ENCODE data around the gene CYB561A3.

CYB561A3 gene

DNA sequence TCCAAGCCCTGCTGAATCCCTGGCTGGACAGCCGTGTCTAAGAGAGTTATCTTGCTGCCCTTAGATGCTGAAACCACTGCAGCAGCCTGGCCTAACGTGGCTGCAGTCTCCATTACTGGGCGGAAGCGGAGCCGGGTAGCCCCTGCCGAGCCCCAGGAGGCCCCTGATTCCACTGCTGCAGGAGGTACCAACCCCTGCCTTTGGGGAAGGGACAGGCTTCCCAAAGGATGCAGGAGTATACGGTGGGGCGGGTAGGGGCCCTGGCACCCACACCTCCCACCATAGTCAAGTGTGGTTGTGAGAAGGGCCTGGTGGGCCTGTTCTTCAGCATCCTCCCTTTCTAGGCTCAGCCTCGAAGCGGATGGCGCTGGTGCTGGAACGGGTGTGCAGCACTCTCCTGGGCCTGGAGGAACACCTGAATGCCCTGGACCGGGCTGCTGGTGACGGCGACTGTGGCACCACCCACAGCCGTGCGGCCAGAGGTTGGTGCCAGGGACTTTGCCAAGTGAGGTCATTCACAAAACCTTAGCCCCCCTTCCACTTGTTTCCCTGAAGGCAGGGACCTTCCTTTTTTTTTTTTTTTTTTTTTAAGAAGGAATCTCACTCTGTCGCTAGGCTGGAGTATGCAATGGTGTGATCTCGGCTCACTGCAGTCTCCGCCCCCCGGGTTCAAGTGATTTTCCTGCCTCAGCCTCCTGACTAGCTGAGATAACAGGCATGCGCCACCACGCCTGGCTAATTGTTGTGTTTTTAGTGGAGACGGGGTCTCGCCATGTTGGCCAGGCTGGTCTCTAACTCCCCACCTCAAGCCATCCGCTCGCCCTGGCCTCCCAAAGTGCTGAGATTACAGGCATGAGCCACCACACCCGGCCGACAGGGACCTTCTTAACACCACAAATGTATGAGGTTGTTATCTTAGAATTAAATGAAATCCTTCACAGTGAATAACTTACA lies 17.6 kb downstream of the CYB561A3 start:
- H3K9me3 Mint-ChIP-seq = no peaks in the 10 kb centered on the region
- no peaks in the 10 kb centered on the region for H3K4me1 Mint-ChIP-seq (ENCODE audit: low read depth)
- H3K27ac Mint-ChIP-seq = no peak overlapping the region
- DNase-seq (ENCODE audit: low spot score) = no peak
- no peak overlapping the region for H3K4me3 Mint-ChIP-seq
- H3K36me3 Mint-ChIP-seq (ENCODE audit: low read depth) = peaks cover 2% of the 10 kb centered on the region
- H3K27me3 Mint-ChIP-seq (ENCODE audit: low read depth) = no peaks in the 10 kb centered on the region

DNA sequence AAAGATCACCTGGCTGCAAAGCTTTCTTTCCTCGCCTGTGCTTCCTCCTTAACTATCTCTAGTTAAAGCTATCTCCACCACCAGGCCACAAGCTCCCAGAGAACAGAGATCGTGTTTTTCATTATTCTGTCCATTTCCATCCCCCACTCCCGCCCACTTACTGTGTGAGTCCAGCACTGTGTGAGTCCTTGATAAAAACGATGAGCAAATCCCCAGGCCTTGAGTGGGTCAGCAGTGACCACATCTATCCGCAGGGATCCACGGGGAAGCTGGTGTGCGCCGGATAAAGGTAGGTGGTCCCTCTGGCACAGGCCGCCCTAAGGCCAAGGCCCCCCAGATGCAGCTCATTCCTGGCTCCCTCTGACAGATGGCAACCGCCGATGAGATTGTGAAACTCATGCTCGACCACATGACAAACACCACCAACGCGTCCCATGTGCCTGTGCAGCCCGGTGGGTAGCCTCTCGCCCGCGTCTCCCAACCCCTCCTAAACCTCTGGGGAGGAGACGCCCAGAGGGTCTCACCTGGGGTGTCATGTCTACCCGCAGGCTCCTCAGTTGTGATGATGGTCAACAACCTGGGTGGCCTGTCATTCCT lies 19.4 kb downstream of the CYB561A3 start:
- Mint-ChIP-seq H3K27me3 (ENCODE audit: low read depth) (no peaks in the 10 kb centered on the region), H3K36me3 (ENCODE audit: low read depth) (peaks cover 6% of the 10 kb centered on the region), H3K4me1 (ENCODE audit: low read depth) (no peaks in the 10 kb centered on the region), H3K27ac (no peak overlapping the region), H3K9me3 (no peaks in the 10 kb centered on the region), H3K4me3 (no peak overlapping the region)
- DNase-seq (ENCODE audit: low spot score) = no peak

DNA sequence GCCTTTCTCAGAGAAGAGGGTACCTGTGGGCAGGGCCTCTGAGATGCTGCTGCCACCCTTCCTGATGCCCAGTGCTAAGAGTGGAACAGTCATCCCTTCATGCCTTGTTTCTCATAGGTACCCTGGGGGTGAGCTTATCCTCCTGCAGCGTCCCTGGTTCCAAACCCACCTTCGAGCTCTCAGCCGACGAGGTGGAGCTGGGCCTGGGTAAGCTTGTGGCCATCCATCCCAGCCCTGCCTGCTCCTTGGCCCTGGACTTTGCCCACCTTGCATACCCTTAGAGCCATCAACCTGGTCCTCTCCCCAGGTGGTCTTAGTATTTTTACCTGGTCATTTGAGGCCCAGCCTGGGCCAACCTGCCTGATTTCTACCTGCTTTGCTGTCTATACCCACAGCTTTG lies 20.0 kb downstream of the CYB561A3 start:
- Mint-ChIP-seq H3K9me3 (no peaks in the 10 kb centered on the region), H3K4me1 (ENCODE audit: low read depth) (peaks cover 4% of the 10 kb centered on the region), H3K27me3 (ENCODE audit: low read depth) (no peaks in the 10 kb centered on the region), H3K4me3 (no peak overlapping the region), H3K27ac (no peak overlapping the region), H3K36me3 (ENCODE audit: low read depth) (peaks cover 4% of the 10 kb centered on the region)
- DNase-seq (ENCODE audit: low spot score) = no peak

DNA sequence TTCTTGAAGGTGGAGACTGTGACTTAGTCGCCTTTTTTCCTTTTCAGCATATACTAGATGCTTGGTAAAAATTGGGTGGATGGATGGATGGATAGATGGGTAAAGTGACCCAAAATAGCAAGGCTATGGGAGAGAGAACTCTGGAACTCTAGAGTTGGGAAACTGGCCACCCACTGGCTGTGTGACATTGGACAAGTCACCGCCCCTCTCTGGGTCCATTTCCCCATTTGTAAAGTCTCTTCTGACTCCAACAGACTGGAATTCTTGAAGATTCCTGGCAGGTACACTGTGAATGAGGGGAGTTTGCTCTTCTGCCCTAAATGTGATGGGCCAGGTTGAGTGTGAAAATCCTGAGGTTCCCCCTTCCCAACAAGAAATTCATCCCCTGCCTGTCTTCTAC lies 20.7 kb downstream of the CYB561A3 start:
- DNase-seq (ENCODE audit: low spot score) = no peak
- Mint-ChIP-seq H3K27ac (no peak overlapping the region), H3K4me3 (no peak overlapping the region), H3K27me3 (ENCODE audit: low read depth) (no peaks in the 10 kb centered on the region), H3K9me3 (no peaks in the 10 kb centered on the region), H3K4me1 (ENCODE audit: low read depth) (peaks cover 8% of the 10 kb centered on the region), H3K36me3 (ENCODE audit: low read depth) (peaks cover 3% of the 10 kb centered on the region)

DNA sequence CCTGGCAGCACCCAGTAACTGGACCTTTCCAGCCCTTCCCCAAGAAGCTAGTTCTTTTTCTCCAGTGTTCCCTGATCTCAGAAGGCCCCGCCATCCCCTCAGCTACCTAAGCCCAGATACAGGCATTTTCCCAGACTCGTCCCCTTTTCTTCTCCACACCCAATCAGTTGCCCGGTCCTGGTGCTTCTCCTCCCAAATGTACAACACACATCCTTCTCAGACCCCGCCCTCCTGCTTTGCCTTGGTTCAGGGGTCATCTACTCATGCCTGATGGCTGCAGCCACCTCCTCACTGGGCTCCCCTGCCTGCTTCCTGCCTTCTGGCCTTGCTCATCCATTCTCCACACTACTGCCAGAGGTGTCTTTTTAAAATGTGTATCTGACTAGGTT lies 22.2 kb downstream of the CYB561A3 start:
- Mint-ChIP-seq H3K9me3 (no peaks in the 10 kb centered on the region), H3K4me1 (ENCODE audit: low read depth) (peaks cover 11% of the 10 kb centered on the region), H3K27ac (no peak overlapping the region)

DNA sequence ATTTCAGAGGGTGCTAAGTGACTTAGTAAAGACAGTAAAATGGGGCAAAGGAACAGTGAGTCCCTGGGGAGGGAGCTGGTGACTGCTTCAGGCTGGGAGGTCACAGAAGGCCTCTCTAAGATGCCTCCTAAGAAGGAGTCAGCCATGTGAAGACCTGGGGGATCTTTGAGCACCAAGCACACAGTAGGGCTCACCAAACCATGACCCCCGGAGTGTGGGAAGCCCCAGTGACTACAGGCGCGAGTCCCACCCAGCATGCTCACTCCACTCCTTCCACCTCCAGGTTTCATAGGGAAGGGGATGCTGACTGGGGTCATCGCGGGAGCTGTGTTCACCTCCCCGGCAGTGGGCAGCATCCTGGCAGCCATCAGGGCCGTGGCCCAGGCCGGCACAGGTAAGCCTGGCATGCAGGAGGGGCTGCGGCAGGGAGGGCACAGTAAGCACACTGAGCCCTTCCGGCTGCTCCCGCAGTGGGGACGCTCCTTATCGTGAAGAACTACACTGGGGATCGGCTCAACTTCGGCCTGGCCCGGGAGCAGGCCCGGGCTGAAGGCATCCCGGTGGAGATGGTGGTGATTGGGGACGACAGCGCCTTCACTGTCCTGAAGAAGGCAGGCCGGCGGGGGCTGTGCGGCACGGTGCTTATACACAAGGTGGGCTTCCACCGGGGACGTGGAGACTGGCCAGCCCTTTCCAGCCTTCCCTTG lies 22.7 kb downstream of the CYB561A3 start:
- no peaks in the 10 kb centered on the region for H3K9me3 Mint-ChIP-seq
- DNase-seq (ENCODE audit: low spot score) = no peak

More for the DNA sequence above, 22.2 kb downstream of the CYB561A3 start:
- DNase-seq (ENCODE audit: low spot score) = no peak
- Mint-ChIP-seq H3K4me3 (no peak overlapping the region), H3K27me3 (ENCODE audit: low read depth) (no peaks in the 10 kb centered on the region), H3K36me3 (ENCODE audit: low read depth) (peaks cover 3% of the 10 kb centered on the region)

DNA sequence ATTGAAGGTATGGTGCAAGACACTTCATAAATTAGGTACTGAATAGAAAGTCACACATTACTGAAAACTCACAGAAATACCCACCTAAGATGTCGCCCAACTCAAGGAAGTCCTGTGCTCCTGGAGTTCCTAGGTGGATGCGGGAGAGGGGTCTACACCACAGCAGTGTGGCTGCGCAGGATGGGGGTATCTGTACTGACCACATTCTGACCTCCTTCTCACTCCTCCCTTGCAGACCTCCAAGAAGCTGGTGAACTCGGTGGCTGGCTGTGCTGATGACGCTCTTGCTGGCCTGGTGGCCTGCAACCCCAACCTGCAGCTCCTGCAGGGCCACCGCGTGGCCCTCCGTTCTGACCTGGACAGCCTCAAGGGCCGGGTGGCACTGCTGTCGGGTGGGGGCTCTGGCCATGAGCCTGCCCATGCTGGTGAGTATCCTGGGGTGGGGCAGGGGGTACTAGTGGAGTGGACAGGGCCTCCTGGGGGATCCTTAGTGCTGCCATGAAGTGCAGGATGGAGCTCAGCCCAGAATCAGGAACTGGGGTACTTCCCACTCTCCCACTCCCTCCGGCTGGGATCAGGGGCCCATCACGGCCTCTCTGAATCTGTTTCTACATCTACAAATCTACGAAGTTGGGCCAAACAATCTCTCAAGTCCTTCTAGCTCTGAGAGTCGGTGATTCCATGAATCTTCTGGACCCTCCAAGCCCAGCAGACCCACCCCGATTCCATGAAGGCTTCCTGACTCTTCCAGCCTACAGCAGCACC lies 23.8 kb downstream of the CYB561A3 start:
- Mint-ChIP-seq H3K27me3 (ENCODE audit: low read depth) (no peaks in the 10 kb centered on the region), H3K36me3 (ENCODE audit: low read depth) (peaks cover 3% of the 10 kb centered on the region), H3K4me1 (ENCODE audit: low read depth) (peaks cover 18% of the 10 kb centered on the region), H3K4me3 (no peak overlapping the region), H3K9me3 (no peaks in the 10 kb centered on the region), H3K27ac (no peak overlapping the region)
- no peak for DNase-seq (ENCODE audit: low spot score)

More for the DNA sequence above, 22.7 kb downstream of the CYB561A3 start:
- Mint-ChIP-seq H3K4me3 (no peak overlapping the region), H3K4me1 (ENCODE audit: low read depth) (peaks cover 15% of the 10 kb centered on the region), H3K27me3 (ENCODE audit: low read depth) (no peaks in the 10 kb centered on the region), H3K36me3 (ENCODE audit: low read depth) (peaks cover 3% of the 10 kb centered on the region), H3K27ac (peak overlapping the region; percentile 17)

DNA sequence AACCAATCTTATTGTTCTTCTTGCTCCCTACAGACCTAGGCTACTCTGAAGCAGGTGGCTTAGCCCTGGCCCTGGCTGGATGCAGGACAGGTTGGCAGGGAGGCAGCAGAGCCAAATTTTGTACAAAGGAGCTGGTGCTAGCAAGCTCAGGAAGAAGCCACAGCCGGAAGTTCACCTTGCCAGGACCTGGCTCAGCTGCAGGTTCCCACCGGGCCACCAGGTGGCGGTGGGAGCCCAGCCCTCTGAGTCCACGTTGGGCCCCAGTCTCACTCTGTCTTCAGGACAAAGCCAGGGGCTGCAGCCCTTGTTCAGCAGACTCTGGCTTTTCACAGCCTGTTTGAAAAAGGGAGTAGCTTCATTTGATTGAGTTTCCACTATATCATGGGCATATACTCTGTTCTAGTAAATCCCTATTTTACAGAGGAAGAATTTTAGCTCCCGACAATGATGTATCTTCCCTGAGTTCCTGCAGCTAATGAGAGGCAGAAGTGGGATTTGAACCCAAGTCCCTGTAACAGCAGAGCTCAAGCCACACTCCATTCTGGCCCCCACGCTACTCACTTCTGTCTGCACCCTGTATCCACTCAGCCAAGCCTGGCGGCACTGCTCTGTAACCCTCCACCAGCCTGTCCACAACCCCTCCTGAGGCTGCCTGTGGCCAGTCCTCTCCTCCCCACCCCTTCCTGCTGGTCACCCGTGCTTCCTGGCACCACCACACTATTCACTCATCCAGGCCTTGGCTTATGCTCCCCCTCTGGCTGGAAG lies 25.3 kb downstream of the CYB561A3 start:
- Mint-ChIP-seq H3K36me3 (ENCODE audit: low read depth) (peaks cover 14% of the 10 kb centered on the region), H3K27ac (peak overlapping the region; percentile 82), H3K27me3 (ENCODE audit: low read depth) (no peaks in the 10 kb centered on the region), H3K4me3 (peak overlapping the region; percentile 32), H3K9me3 (no peaks in the 10 kb centered on the region), H3K4me1 (ENCODE audit: low read depth) (peaks cover 27% of the 10 kb centered on the region)
- peak; percentile 81 for DNase-seq (ENCODE audit: low spot score)

DNA sequence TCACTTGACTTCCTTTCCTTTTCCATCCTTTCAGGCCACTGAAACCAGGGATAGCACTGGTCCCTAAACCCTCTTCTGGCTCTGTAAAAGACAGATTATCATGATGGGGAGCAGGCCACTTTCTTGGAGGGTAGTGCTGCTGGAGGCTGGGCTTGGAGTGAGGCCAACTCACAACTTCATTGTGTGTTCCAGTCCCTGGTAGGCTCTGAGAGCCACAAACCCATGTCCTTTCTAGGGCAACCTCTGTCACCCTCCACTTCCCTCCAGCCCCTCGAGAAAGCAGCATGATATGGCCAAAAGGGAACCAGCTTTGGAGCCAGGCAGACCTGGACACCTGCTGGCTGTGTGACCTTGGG lies 26.3 kb downstream of the CYB561A3 start:
- Mint-ChIP-seq H3K36me3 (ENCODE audit: low read depth) (peaks cover 19% of the 10 kb centered on the region), H3K9me3 (no peaks in the 10 kb centered on the region), H3K4me1 (ENCODE audit: low read depth) (peaks cover 34% of the 10 kb centered on the region), H3K27me3 (ENCODE audit: low read depth) (no peaks in the 10 kb centered on the region), H3K4me3 (peak overlapping the region; percentile 24), H3K27ac (peak overlapping the region; percentile 62)
- no peak for DNase-seq (ENCODE audit: low spot score)

DNA sequence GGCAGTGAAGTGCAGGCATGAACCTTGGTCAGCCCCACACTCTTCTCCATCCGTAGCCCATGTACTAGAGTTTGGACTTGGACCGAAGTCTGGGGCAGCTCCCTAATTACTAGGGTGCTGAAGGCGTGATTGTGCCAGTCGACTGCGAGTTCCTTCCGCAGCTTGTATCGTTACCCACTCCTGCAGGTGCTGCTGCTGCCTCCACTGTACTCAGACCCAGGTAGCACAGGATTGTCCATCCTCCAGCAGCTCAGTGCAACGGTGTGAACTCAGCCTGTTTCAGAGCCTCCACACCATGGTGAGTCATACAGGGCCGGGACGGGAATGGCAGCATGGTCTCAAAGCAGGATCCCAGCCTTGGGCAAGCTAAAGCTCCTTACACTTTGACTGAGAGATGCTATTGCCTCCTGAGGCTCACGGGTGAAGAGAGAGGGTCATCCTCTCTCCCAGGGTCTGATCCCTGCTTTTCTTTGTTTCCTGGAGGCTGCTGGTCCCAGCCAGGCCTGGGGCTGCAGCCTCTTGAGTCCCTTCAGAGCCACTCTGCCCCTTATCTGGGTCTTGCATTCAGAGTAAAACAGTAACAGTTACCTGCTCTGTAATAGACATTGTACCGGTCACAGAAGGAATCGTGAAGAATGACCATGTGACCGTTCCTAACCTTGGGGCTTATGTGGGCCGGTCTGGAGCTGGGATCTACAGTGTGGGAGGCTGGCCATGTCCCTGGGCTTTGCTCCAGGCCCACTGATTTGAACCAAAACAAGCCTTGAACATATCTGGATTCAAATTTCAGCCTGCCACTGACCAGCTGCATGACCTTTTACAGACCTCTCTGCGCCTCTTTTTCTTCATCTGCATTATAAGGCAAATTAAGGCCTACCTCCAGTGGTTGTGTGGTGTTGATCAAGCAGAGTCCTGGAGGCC lies 27.0 kb downstream of the CYB561A3 start:
- H3K4me3 Mint-ChIP-seq = peak overlapping the region; percentile 93
- peaks cover 24% of the 10 kb centered on the region for H3K36me3 Mint-ChIP-seq (ENCODE audit: low read depth)
- peaks cover 37% of the 10 kb centered on the region for H3K4me1 Mint-ChIP-seq (ENCODE audit: low read depth)
- H3K27ac Mint-ChIP-seq = peak overlapping the region; percentile 96
- DNase-seq (ENCODE audit: low spot score) = no peak
- no peaks in the 10 kb centered on the region for H3K9me3 Mint-ChIP-seq
- H3K27me3 Mint-ChIP-seq (ENCODE audit: low read depth) = no peaks in the 10 kb centered on the region

DNA sequence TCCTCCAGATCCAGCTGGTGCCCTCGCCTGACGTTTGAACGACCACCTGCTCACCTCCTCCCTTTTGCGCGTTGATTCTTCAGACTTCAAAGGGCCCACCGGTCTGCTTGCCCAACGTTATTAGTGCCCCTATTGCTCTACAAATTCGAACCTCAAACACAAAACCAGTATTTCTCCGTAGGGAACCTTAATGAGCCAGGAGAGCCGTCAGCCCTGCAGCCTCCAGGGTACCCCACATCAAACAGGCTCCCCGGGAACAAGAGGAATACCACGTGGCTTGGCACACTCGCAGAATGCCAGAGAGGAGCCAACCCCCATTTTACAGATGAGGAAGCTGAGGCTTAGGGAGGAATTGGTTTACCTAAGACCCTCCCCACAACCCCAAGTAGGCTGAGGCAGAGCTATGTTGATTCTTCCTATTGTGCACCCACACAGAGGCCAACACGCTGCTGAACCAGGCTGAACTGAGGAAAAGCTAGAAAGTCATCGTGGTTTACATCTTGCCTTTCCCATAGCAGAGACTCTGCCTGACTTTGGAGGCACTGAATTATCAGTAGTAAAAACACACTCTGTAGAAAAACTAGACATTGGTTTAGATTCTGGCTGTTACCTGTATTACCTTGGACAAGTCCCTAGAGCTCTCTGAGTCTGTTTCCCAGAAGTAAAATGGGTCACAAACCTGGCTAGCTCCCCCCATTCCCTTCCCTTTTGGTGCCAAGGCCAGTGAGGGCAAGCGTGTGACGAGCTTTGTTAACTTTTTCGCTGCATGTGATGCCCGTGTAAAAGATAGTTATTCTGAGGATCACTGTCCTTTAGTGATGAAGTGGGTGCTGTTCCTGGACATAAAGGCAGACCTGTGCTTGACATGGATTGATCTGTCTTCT lies 27.9 kb downstream of the CYB561A3 start:
- Mint-ChIP-seq H3K27me3 (ENCODE audit: low read depth) (no peaks in the 10 kb centered on the region), H3K36me3 (ENCODE audit: low read depth) (peaks cover 31% of the 10 kb centered on the region), H3K4me1 (ENCODE audit: low read depth) (peaks cover 41% of the 10 kb centered on the region), H3K27ac (peak overlapping the region; percentile 96), H3K4me3 (peak overlapping the region; percentile 93), H3K9me3 (no peaks in the 10 kb centered on the region)
- no peak for DNase-seq (ENCODE audit: low spot score)

All from T-helper 2 cell treated with Interferon-gamma antibody and Interleukin-4, amounts not matched to agents 5 μg/mL and 100 μg/mL, for 36 hours (primary cell).